HG03196 (cell line): ENCODE data around the gene EYA4.

Experiments
- ATAC-seq: cut with Tn5 transposase; IDR thresholded peaks from one replicate; pipeline ENCODE4 v1.9.1; 2021; ENCODE audit not compliant: unreplicated experiment

The EYA4 gene

GRCh38 chr6:133343220-133343619 is 102.1 kb downstream of the EYA4 start:
- no peak for ATAC-seq

- ATAC-seq, result no peak
Observed at GRCh38 chr6:133348846-133349245, 107.7 kb downstream of the EYA4 start.

- ATAC-seq, result no peak
Observed at GRCh38 chr6:133350928-133351327, 109.8 kb downstream of the EYA4 start.

GRCh38 chr6:133352046-133352445 is 110.9 kb downstream of the EYA4 start:
- ATAC-seq, result no peak

GRCh38 chr6:133353061-133353460 is 111.9 kb downstream of the EYA4 start:
- no peak for ATAC-seq

- ATAC-seq, result no peak
Observed at GRCh38 chr6:133355922-133356321, 114.8 kb downstream of the EYA4 start.

GRCh38 chr6:133358574-133359150 is 117.5 kb downstream of the EYA4 start:
- ATAC-seq, result no peak

- no peak for ATAC-seq
Observed at GRCh38 chr6:133359256-133359655, 118.1 kb downstream of the EYA4 start.

GRCh38 chr6:133359760-133360159 is 118.6 kb downstream of the EYA4 start:
- ATAC-seq, result no peak

- ATAC-seq, result no peak
Observed at GRCh38 chr6:133360194-133360593, 119.0 kb downstream of the EYA4 start.

- no peak for ATAC-seq
Observed at GRCh38 chr6:133362813-133363212, 121.7 kb downstream of the EYA4 start.

- ATAC-seq, result no peak
Observed at GRCh38 chr6:133368664-133369063, 127.5 kb downstream of the EYA4 start.

- no peak for ATAC-seq
Observed at GRCh38 chr6:133369773-133370272, 128.7 kb downstream of the EYA4 start.

- ATAC-seq, result no peak
Observed at GRCh38 chr6:133376743-133377142, 135.6 kb downstream of the EYA4 start.

GRCh38 chr6:133377219-133377618 is 136.1 kb downstream of the EYA4 start:
- ATAC-seq, result no peak

- ATAC-seq, result no peak
Observed at GRCh38 chr6:133380047-133380446, 138.9 kb downstream of the EYA4 start.

- ATAC-seq, result no peak
Observed at GRCh38 chr6:133380723-133381122, 139.6 kb downstream of the EYA4 start.

GRCh38 chr6:133388731-133389130 is 147.6 kb downstream of the EYA4 start:
- ATAC-seq, result no peak

GRCh38 chr6:133390168-133390567 is 149.0 kb downstream of the EYA4 start:
- no peak for ATAC-seq

GRCh38 chr6:133392015-133392414 is 150.9 kb downstream of the EYA4 start:
- no peak for ATAC-seq

- no peak for ATAC-seq
Observed at GRCh38 chr6:133392641-133393040, 151.5 kb downstream of the EYA4 start.

GRCh38 chr6:133393891-133394290 is 152.7 kb downstream of the EYA4 start:
- ATAC-seq, result no peak

GRCh38 chr6:133394630-133395029 is 153.5 kb downstream of the EYA4 start:
- no peak for ATAC-seq
